GM10266 (cell line): ENCODE results near the gene POFUT2.

Experiments used
- DNase-seq: peaks from one replicate; pipeline ENCODE4 v3.0.0; 2012; ENCODE audit errors: extremely low spot score
- CTCF ChIP-seq: IDR thresholded peaks from 2 replicates; pipeline ENCODE4 v1.5.1; 2012; ENCODE audit warnings: mild to moderate bottlenecking, low read depth; ENCODE audit not compliant: control insufficient read depth, insufficient read depth; ENCODE audit errors: missing control alignments

The POFUT2 gene

GRCh38 chr21:45234127-45234526 is 53.6 kb downstream of the POFUT2 start:
- no peak for TF ChIP-seq CTCF
- no peak for DNase-seq

- no peak for TF ChIP-seq CTCF
- DNase-seq: no peak
These were observed 56.0 kb downstream of the POFUT2 start for GRCh38 chr21:45231705-45232104.

GRCh38 chr21:45228656-45229240 is 58.9 kb downstream of the POFUT2 start:
- DNase-seq: no peak
- TF ChIP-seq CTCF: no peak

- no peak for DNase-seq
- no peak for TF ChIP-seq CTCF
These were observed 59.5 kb downstream of the POFUT2 start for GRCh38 chr21:45228171-45228641.

GRCh38 chr21:45227735-45228134 is 60.0 kb downstream of the POFUT2 start:
- no peak for TF ChIP-seq CTCF
- no peak for DNase-seq

GRCh38 chr21:45226540-45227326 is 61.0 kb downstream of the POFUT2 start:
- DNase-seq: no peak
- no peak for TF ChIP-seq CTCF

GRCh38 chr21:45225741-45226327 is 61.9 kb downstream of the POFUT2 start:
- DNase-seq: no peak
- TF ChIP-seq CTCF: no peak
